ENCODE data around the gene PTK6. TPM values are rescaled to one million over a fixed set of nuclear protein-coding genes. Genes with fewer than 3 reads are reported as not detected.

PTK6 gene
- total RNA-seq, 4 donors from 2014 or later: 0.11 TPM; not detected in 3

- intact Hi-C loops (cut with DNase I): no loop called here
Observed at GRCh38 chr20:63541371-63541770, 4.2 kb upstream of the PTK6 start.

GRCh38 chr20:63540417-63541186, 3.4 kb upstream of the PTK6 start:
- 41 to 67% methylated on average over 20 to 23 of the region's 49 CpGs for WGBS, 2 donors
- H3K4me3 ChIP-seq (replicated peaks in 1 of 3): no peak overlapping the region
- intact Hi-C loops (cut with DNase I): no loop called here
- no peaks in the 10 kb centered on the region for H3K36me3 ChIP-seq
- H3K27ac ChIP-seq: no peak overlapping the region
- peaks cover 11 to 21% of the 10 kb centered on the region in 2 donors for H3K4me1 ChIP-seq
- DNase-seq: peak; percentile 55 to 64
- H3K9me3 ChIP-seq: no peaks in the 10 kb centered on the region
- no peaks in the 10 kb centered on the region for H3K27me3 ChIP-seq
- no peak for TF ChIP-seq POLR2A (IDR thresholded peaks at IDR 0.05)
- no peak for TF ChIP-seq CTCF (IDR thresholded peaks at IDR 0.05)

More at GRCh38 chr20:63541371-63541770, 4.2 kb upstream of the PTK6 start:
- Histone ChIP-seq H3K27ac (no peak overlapping the region), H3K9me3 (no peaks in the 10 kb centered on the region), H3K4me1 (peaks cover 11 to 21% of the 10 kb centered on the region in 2 donors), H3K4me3 (replicated peaks in 1 of 3) (no peak overlapping the region), H3K27me3 (no peaks in the 10 kb centered on the region), H3K36me3 (no peaks in the 10 kb centered on the region)
- TF ChIP-seq CTCF (IDR thresholded peaks at IDR 0.05): no peak
- no peak for TF ChIP-seq POLR2A (IDR thresholded peaks at IDR 0.05)
- no peak for DNase-seq
- WGBS, 2 donors: 89 to 96% methylated on average over 10 to 11 of the region's 28 CpGs

DNA sequence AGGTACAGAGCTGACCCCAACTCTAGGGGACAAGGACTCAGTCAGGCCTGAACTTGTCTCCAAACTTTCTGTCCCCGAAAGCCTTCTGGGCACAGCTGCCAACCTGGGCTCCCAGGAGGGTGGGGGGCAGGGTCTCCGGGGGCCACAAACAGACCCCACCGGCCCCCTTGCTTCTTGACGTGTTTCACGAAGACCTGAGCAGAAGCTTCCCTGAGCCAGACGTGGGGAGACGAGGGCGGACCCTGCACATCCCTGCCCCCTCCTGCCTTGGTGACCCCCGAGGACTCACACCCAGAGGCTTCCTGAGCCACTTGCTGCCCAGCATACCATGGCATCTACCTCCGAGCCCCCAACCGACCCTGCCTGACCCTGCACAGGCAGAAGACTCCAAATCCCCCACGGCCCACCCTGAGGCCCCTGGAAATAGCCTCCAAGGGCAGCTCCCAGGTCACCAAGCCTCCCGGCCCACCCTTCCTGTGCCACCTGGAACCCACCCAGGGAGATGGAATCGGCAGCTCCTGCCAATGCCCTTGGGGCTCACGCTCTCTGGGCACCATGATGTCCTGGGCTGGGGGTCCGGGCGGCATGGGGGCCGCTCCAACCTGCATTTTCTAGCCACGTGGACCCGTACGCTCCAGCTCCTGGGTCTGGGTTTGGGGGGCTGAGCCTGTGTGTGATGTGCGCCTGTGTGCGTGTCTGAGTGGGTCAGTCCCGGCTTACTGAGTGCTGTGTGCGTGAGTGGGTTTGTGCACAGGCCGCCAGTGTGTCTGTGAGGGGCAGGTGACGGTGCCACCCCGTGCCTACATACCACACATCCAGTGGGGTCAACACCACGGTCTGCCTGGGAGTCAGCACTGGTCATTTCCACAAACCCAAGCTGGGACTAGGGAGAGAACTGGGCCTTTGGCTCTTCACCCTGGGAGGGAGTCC, 2.5 kb upstream of the PTK6 start:
- Histone ChIP-seq H3K36me3 (no peaks in the 10 kb centered on the region), H3K27ac (no peak overlapping the region), H3K4me3 (replicated peaks in 1 of 3) (no peak overlapping the region), H3K4me1 (peaks cover 11 to 21% of the 10 kb centered on the region in 2 donors), H3K27me3 (no peaks in the 10 kb centered on the region), H3K9me3 (no peaks in the 10 kb centered on the region)
- no peak for DNase-seq
- intact Hi-C loops (cut with DNase I): loop anchor here (5.0 to 10.0 kb wide), 4 partner anchors 203 to 525 kb away; partner anchors contain the start of genes ABHD16B and TCEA2
- WGBS, 2 donors: 88 to 94% methylated on average over 9 to 24 of the region's 29 CpGs
- TF ChIP-seq CTCF (IDR thresholded peaks at IDR 0.05) (no peak), POLR2A (IDR thresholded peaks at IDR 0.05) (no peak)

- Histone ChIP-seq H3K4me3 (replicated peaks in 1 of 3) (no peak overlapping the region), H3K4me1 (peaks cover 11 to 21% of the 10 kb centered on the region in 2 donors), H3K9me3 (no peaks in the 10 kb centered on the region), H3K27ac (peak overlapping the region in 1 of 3 donors; percentile 76), H3K27me3 (no peaks in the 10 kb centered on the region), H3K36me3 (no peaks in the 10 kb centered on the region)
- TF ChIP-seq CTCF (IDR thresholded peaks at IDR 0.05) (no peak), POLR2A (IDR thresholded peaks at IDR 0.05) (no peak)
- 87 to 96% methylated on average over 11 to 12 of the region's 12 CpGs for WGBS, 2 donors
- intact Hi-C loops (cut with DNase I): loop anchor here (5.0 to 10.0 kb wide), 4 partner anchors 203 to 526 kb away; partner anchors contain the start of genes ABHD16B and TCEA2
- DNase-seq: no peak
Observed at GRCh38 chr20:63539092-63539430, 1.9 kb upstream of the PTK6 start.
